SJCRH30 (cell line): ENCODE measurements around the gene NUP93. TPM values are rescaled to one million over a fixed set of nuclear protein-coding genes. Genes with fewer than 3 reads are reported as not detected.

ENCODE experiments used
- DNase-seq, 2 experiments: peaks; one replicate each; pipeline ENCODE4 v3.0.0-alpha.2; 2015 to 2020
- H3K27ac ChIP-seq: fragments of 250-450 bp; sonication (Bioruptor Pico); 2 replicates; pipeline ENCODE4 v1.5.1; 2020; ENCODE audit warnings: mild to moderate bottlenecking, moderate library complexity
- H3K27me3 ChIP-seq: fragments of 250-450 bp; sonication (Bioruptor Pico); 2 replicates; pipeline ENCODE4 v1.5.1; 2020; ENCODE audit warnings: mild to moderate bottlenecking, moderate library complexity
- H3K36me3 ChIP-seq: fragments of 250-450 bp; sonication (Bioruptor Pico); 2 replicates; pipeline ENCODE4 v1.5.1; 2020; ENCODE audit warnings: mild to moderate bottlenecking, moderate library complexity
- H3K4me1 ChIP-seq: fragments of 250-450 bp; sonication (Bioruptor Pico); 2 replicates; pipeline ENCODE4 v1.5.1; 2020; ENCODE audit warnings: mild to moderate bottlenecking, moderate library complexity
- H3K4me3 ChIP-seq: fragments of 250-450 bp; sonication (Bioruptor Pico); 2 replicates; pipeline ENCODE4 v1.5.1; 2020; ENCODE audit warnings: mild to moderate bottlenecking, moderate library complexity
- H3K9me3 ChIP-seq: fragments of 250-450 bp; sonication (Bioruptor Pico); replicated peaks from 2 replicates; pipeline ENCODE4 v1.5.1; 2020; ENCODE audit warnings: mild to moderate bottlenecking, moderate library complexity
- total RNA-seq: library from RNA; depleted of rRNA; stranded (reverse); fragments of >200 nt; shearing (Covaris generic); gene quantifications from 2 replicates; pipeline ENCODE4 v1.2.3, GENCODE V29; 2014

NUP93 gene
- total RNA-seq, 1 experiment from 2014 or later, result 201 TPM

GRCh38 chr16:56743840-56744239 lies 13.9 kb downstream of the NUP93 start:
- peaks cover 6% of the 10 kb centered on the region; the same call in 1 of the 2 replicates for H3K4me1 ChIP-seq
- peaks cover 11% of the 10 kb centered on the region for H3K36me3 ChIP-seq

GRCh38 chr16:56744996-56745640 lies 15.2 kb downstream of the NUP93 start:
- Histone ChIP-seq H3K4me1 (peaks cover 6% of the 10 kb centered on the region; the same call in 1 of the 2 replicates), H3K27me3 (no peaks in the 10 kb centered on the region)
- DNase-seq, result no peak

More at GRCh38 chr16:56743840-56744239, 13.9 kb downstream of the NUP93 start:
- Histone ChIP-seq H3K9me3 (no peaks in the 10 kb centered on the region), H3K4me3 (no peak overlapping the region), H3K27me3 (no peaks in the 10 kb centered on the region), H3K27ac (no peak overlapping the region)
- DNase-seq, result peak in 1 of 2 experiments; percentile 40

GRCh38 chr16:56747486-56748045 lies 17.6 kb downstream of the NUP93 start:
- DNase-seq, result no peak
- H3K4me3 ChIP-seq, result no peak overlapping the region
- no peaks in the 10 kb centered on the region for H3K9me3 ChIP-seq
- H3K27ac ChIP-seq, result no peak overlapping the region
- H3K4me1 ChIP-seq, result peaks cover 6% of the 10 kb centered on the region; the same call in 1 of the 2 replicates
- no peaks in the 10 kb centered on the region for H3K27me3 ChIP-seq
- peaks cover 40% of the 10 kb centered on the region for H3K36me3 ChIP-seq

More at GRCh38 chr16:56744996-56745640, 15.2 kb downstream of the NUP93 start:
- H3K9me3 ChIP-seq, result no peaks in the 10 kb centered on the region
- no peak overlapping the region for H3K4me3 ChIP-seq
- no peak overlapping the region for H3K27ac ChIP-seq
- H3K36me3 ChIP-seq, result peaks cover 24% of the 10 kb centered on the region

- Histone ChIP-seq H3K9me3 (no peaks in the 10 kb centered on the region), H3K4me3 (no peak overlapping the region), H3K4me1 (peaks cover 1% of the 10 kb centered on the region; the same call in 1 of the 2 replicates), H3K36me3 (peaks cover 40% of the 10 kb centered on the region), H3K27ac (no peak overlapping the region), H3K27me3 (no peaks in the 10 kb centered on the region)
- no peak for DNase-seq
Measured at GRCh38 chr16:56748191-56748590, 18.3 kb downstream of the NUP93 start.

GRCh38 chr16:56748826-56749225 lies 18.9 kb downstream of the NUP93 start:
- Histone ChIP-seq H3K4me1 (no peaks in the 10 kb centered on the region), H3K36me3 (peaks cover 40% of the 10 kb centered on the region), H3K9me3 (no peaks in the 10 kb centered on the region), H3K27me3 (no peaks in the 10 kb centered on the region), H3K4me3 (no peak overlapping the region), H3K27ac (no peak overlapping the region)
- no peak for DNase-seq

GRCh38 chr16:56749672-56750491 lies 20.0 kb downstream of the NUP93 start:
- DNase-seq, result no peak
- no peaks in the 10 kb centered on the region for H3K4me1 ChIP-seq
- H3K4me3 ChIP-seq, result no peak overlapping the region
- peaks cover 6% of the 10 kb centered on the region; the same call in 1 of the 2 replicates for H3K9me3 ChIP-seq
- peaks cover 36% of the 10 kb centered on the region for H3K36me3 ChIP-seq
- no peaks in the 10 kb centered on the region for H3K27me3 ChIP-seq
- H3K27ac ChIP-seq, result no peak overlapping the region

- no peaks in the 10 kb centered on the region for H3K4me1 ChIP-seq
- no peaks in the 10 kb centered on the region for H3K27me3 ChIP-seq
- H3K27ac ChIP-seq, result no peak overlapping the region
- H3K4me3 ChIP-seq, result no peak overlapping the region
- no peak for DNase-seq
- H3K9me3 ChIP-seq, result peaks cover 9% of the 10 kb centered on the region; the same call in 1 of the 2 replicates
- H3K36me3 ChIP-seq, result peaks cover 39% of the 10 kb centered on the region
Measured at GRCh38 chr16:56753410-56753809, 23.5 kb downstream of the NUP93 start.

GRCh38 chr16:56755038-56755437 lies 25.1 kb downstream of the NUP93 start:
- no peaks in the 10 kb centered on the region for H3K27me3 ChIP-seq
- H3K36me3 ChIP-seq, result peaks cover 36% of the 10 kb centered on the region
- no peaks in the 10 kb centered on the region for H3K4me1 ChIP-seq
- H3K4me3 ChIP-seq, result no peak overlapping the region
- no peak overlapping the region for H3K27ac ChIP-seq
- H3K9me3 ChIP-seq, result peaks cover 9% of the 10 kb centered on the region; the same call in 1 of the 2 replicates
- no peak for DNase-seq

GRCh38 chr16:56758432-56758831 lies 28.5 kb downstream of the NUP93 start:
- DNase-seq, result no peak
- H3K27ac ChIP-seq, result no peak overlapping the region

GRCh38 chr16:56758930-56759329 lies 29.0 kb downstream of the NUP93 start:
- Histone ChIP-seq H3K27me3 (no peaks in the 10 kb centered on the region), H3K27ac (no peak overlapping the region), H3K36me3 (peaks cover 45% of the 10 kb centered on the region), H3K4me3 (no peak overlapping the region), H3K9me3 (peaks cover 9% of the 10 kb centered on the region; the same call in 1 of the 2 replicates), H3K4me1 (no peaks in the 10 kb centered on the region)
- DNase-seq, result no peak

More at GRCh38 chr16:56758432-56758831, 28.5 kb downstream of the NUP93 start:
- H3K36me3 ChIP-seq, result peaks cover 45% of the 10 kb centered on the region
- peaks cover 9% of the 10 kb centered on the region; the same call in 1 of the 2 replicates for H3K9me3 ChIP-seq
- no peaks in the 10 kb centered on the region for H3K4me1 ChIP-seq
- no peaks in the 10 kb centered on the region for H3K27me3 ChIP-seq
- H3K4me3 ChIP-seq, result no peak overlapping the region

GRCh38 chr16:56763291-56763916 lies 33.5 kb downstream of the NUP93 start:
- H3K4me3 ChIP-seq, result no peak overlapping the region
- peaks cover 50% of the 10 kb centered on the region for H3K36me3 ChIP-seq
- no peak for DNase-seq
- H3K27me3 ChIP-seq, result no peaks in the 10 kb centered on the region
- no peak overlapping the region for H3K27ac ChIP-seq
- H3K9me3 ChIP-seq, result no peaks in the 10 kb centered on the region
- no peaks in the 10 kb centered on the region for H3K4me1 ChIP-seq

GRCh38 chr16:56764835-56765234 lies 34.9 kb downstream of the NUP93 start:
- no peak for DNase-seq
- H3K27ac ChIP-seq, result no peak overlapping the region
- no peaks in the 10 kb centered on the region for H3K27me3 ChIP-seq
- H3K9me3 ChIP-seq, result no peaks in the 10 kb centered on the region
- H3K4me3 ChIP-seq, result no peak overlapping the region
- peaks cover 38% of the 10 kb centered on the region for H3K36me3 ChIP-seq
- no peaks in the 10 kb centered on the region for H3K4me1 ChIP-seq

- no peaks in the 10 kb centered on the region for H3K4me1 ChIP-seq
- H3K4me3 ChIP-seq, result no peak overlapping the region
- no peak for DNase-seq
- H3K27me3 ChIP-seq, result no peaks in the 10 kb centered on the region
- no peak overlapping the region for H3K27ac ChIP-seq
- H3K36me3 ChIP-seq, result peaks cover 32% of the 10 kb centered on the region
- no peaks in the 10 kb centered on the region for H3K9me3 ChIP-seq
Measured at GRCh38 chr16:56765949-56766348, 36.0 kb downstream of the NUP93 start.

- peaks cover 7% of the 10 kb centered on the region for H3K4me1 ChIP-seq
- H3K27ac ChIP-seq, result no peak overlapping the region
- no peaks in the 10 kb centered on the region for H3K27me3 ChIP-seq
- no peak for DNase-seq
- H3K4me3 ChIP-seq, result no peak overlapping the region
- peaks cover 23% of the 10 kb centered on the region for H3K36me3 ChIP-seq
- no peaks in the 10 kb centered on the region for H3K9me3 ChIP-seq
Measured at GRCh38 chr16:56767024-56767423, 37.1 kb downstream of the NUP93 start.
